Mesenchymal stem cell (in vitro differentiated cells and primary cell): Measurements from ENCODE around the gene CPE.
A peak's percentile ranks its signal among the peaks of the same experiment; 100 is the strongest.

ENCODE experiments used
- DNase-seq: peaks from one replicate; pipeline ENCODE4 v3.0.0-alpha.2; 2013
- H2AFZ ChIP-seq: one replicate; pipeline ENCODE4 v1.6.1; 2013; ENCODE audit warnings: low read depth, mild to moderate bottlenecking, control low read depth, inconsistent platforms, low read length, moderate library complexity
- H2AK5ac ChIP-seq: 2 replicates; pipeline ENCODE4 v1.6.1; 2013; ENCODE audit warnings: low read length, moderate library complexity, mild to moderate bottlenecking, inconsistent platforms; ENCODE audit not compliant: severe bottlenecking
- H2BK120ac ChIP-seq: one replicate; pipeline ENCODE4 v1.6.1; 2013; ENCODE audit warnings: low read depth, mild to moderate bottlenecking, inconsistent platforms, low read length, moderate library complexity
- H2BK12ac ChIP-seq, 2 experiments: one replicate each; pipeline ENCODE4 v1.6.1; 2013; ENCODE audit warnings: inconsistent platforms in 2 of 2, low read length in 2 of 2, mild to moderate bottlenecking in 2 of 2, moderate library complexity in 2 of 2, control low read depth in 1 of 2
- H2BK15ac ChIP-seq: one replicate; pipeline ENCODE4 v1.6.1; 2013; ENCODE audit warnings: mild to moderate bottlenecking, low read depth, inconsistent platforms; ENCODE audit not compliant: poor library complexity, severe bottlenecking
- H2BK5ac ChIP-seq: 2 replicates; pipeline ENCODE4 v1.6.1; 2013; ENCODE audit warnings: low read depth, mild to moderate bottlenecking, low read length, control low read depth, inconsistent platforms; ENCODE audit not compliant: poor library complexity, severe bottlenecking
- H3K14ac ChIP-seq, 2 experiments: one replicate each; pipeline ENCODE4 v1.6.1; 2013; ENCODE audit warnings: inconsistent platforms in 2 of 2, low read length in 2 of 2, control low read depth in 1 of 2, mild to moderate bottlenecking in 1 of 2, moderate library complexity in 1 of 2
- H3K18ac ChIP-seq, 2 experiments: one replicate each; pipeline ENCODE4 v1.6.1; 2013; ENCODE audit warnings: inconsistent platforms in 2 of 2, low read length in 2 of 2, control low read depth in 1 of 2, low read depth in 1 of 2, mild to moderate bottlenecking in 1 of 2
- H3K23ac ChIP-seq, 2 experiments: one replicate each; pipeline ENCODE4 v1.6.1; 2013; ENCODE audit warnings: inconsistent platforms in 2 of 2, low read length in 2 of 2, mild to moderate bottlenecking in 2 of 2, moderate library complexity in 2 of 2, control low read depth in 1 of 2
- H3K27ac ChIP-seq: 2 replicates; pipeline ENCODE4 v1.5.1; 2013; ENCODE audit warnings: mild to moderate bottlenecking, moderate library complexity, low read length, control low read depth, inconsistent platforms; ENCODE audit not compliant: poor library complexity, severe bottlenecking
- H3K27me3 ChIP-seq, 2 experiments: 2 replicates each; pipeline versions ENCODE4 v1.6.1 to v1.7.0; 2013; ENCODE audit warnings: low read length in 2 of 2, mild to moderate bottlenecking in 2 of 2, moderate library complexity in 2 of 2, control low read depth in 1 of 2, inconsistent platforms in 1 of 2; ENCODE audit not compliant: control insufficient read depth in 1 of 2, insufficient read depth in 1 of 2
- H3K36me3 ChIP-seq, 2 experiments: 2 replicates each; pipeline versions ENCODE4 v1.6.1 to v1.7.0; 2013; ENCODE audit warnings: low read length in 2 of 2, control low read depth in 1 of 2, inconsistent platforms in 1 of 2, low read depth in 1 of 2, mild to moderate bottlenecking in 1 of 2; ENCODE audit not compliant: insufficient read depth in 2 of 2, control insufficient read depth in 1 of 2
- H3K4ac ChIP-seq, 2 experiments: one replicate each; pipeline ENCODE4 v1.6.1; 2013; ENCODE audit warnings: inconsistent platforms in 2 of 2, low read length in 2 of 2, mild to moderate bottlenecking in 2 of 2, moderate library complexity in 2 of 2, control low read depth in 1 of 2, low read depth in 1 of 2
- H3K4me1 ChIP-seq: 2 replicates; pipeline ENCODE4 v1.6.1; 2013; ENCODE audit warnings: low read depth, low read length, control low read depth; ENCODE audit not compliant: control insufficient read depth, insufficient read depth
- H3K4me2 ChIP-seq: 2 replicates; pipeline ENCODE4 v1.6.1; 2013; ENCODE audit warnings: low read length, mild to moderate bottlenecking, inconsistent platforms; ENCODE audit not compliant: poor library complexity, severe bottlenecking
- H3K4me3 ChIP-seq, 2 experiments: 2 replicates each; pipeline versions ENCODE4 v1.5.1 to v1.7.0; 2013; ENCODE audit warnings: low read length in 2 of 2, mild to moderate bottlenecking in 2 of 2, control low read depth in 1 of 2, low read depth in 1 of 2; ENCODE audit not compliant: insufficient read depth in 1 of 2
- H3K79me1 ChIP-seq: replicated peaks from 2 replicates; pipeline ENCODE4 v1.6.1; 2013; ENCODE audit warnings: mild to moderate bottlenecking, control low read depth, low read length, inconsistent platforms; ENCODE audit not compliant: poor library complexity, severe bottlenecking
- H3K9ac ChIP-seq: 2 replicates; pipeline ENCODE4 v1.7.0; 2013; ENCODE audit warnings: mild to moderate bottlenecking, low read length, moderate library complexity
- H3K9me3 ChIP-seq: 2 replicates; pipeline ENCODE4 v1.7.0; 2013; ENCODE audit warnings: mild to moderate bottlenecking, low read length; ENCODE audit not compliant: control insufficient read depth
- H4K8ac ChIP-seq: one replicate; pipeline ENCODE4 v1.6.1; 2013; ENCODE audit warnings: inconsistent platforms, mild to moderate bottlenecking, low read length, moderate library complexity
- H4K91ac ChIP-seq: one replicate; pipeline ENCODE4 v1.6.1; 2013; ENCODE audit warnings: mild to moderate bottlenecking, low read length, inconsistent platforms
- WGBS: methylation state at CpG from one replicate; pipeline ENCODE4 v1.1.7; 2013; ENCODE audit warnings: mixed read lengths; 5-methylcytosine and 5-hydroxymethylcytosine counted together

The CPE gene

DNA sequence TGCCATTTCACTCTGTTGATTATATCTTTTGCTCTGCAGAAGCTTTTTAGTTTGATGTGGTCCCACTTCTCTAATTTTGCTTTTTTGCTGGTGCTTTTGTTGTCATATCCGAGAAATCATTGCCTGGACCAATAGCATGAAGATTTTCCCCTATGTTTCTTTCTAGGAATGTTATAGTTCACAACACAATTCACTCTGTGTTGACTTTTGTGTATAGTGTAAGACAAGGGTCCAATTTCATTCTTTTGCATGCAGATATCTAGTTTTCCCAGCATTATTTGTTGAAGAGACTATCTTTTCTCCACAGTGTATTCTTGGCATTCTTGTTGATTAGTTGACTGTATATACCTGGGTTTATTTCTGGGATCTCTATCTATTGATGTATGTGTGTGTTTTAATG is 8.3 kb upstream of the CPE start:
- Histone ChIP-seq H3K9me3 (no peaks in the 10 kb centered on the region), H3K36me3 (no peaks in the 10 kb centered on the region), H3K23ac (no peak overlapping the region), H2AK5ac (no peak overlapping the region), H3K18ac (no peak overlapping the region), H2BK120ac (no peak overlapping the region), H3K79me1 (no peaks in the 10 kb centered on the region), H3K4me2 (no peak overlapping the region), H3K4ac (no peak overlapping the region), H3K4me1 (no peaks in the 10 kb centered on the region), H4K91ac (no peak overlapping the region), H2BK12ac (no peak overlapping the region), H3K27me3 (no peaks in the 10 kb centered on the region), H3K14ac (no peak overlapping the region), H3K9ac (no peak overlapping the region), H3K4me3 (no peak overlapping the region), H2BK5ac (no peak overlapping the region), H3K27ac (no peak overlapping the region), H2BK15ac (no peak overlapping the region), H4K8ac (no peak overlapping the region), H2AFZ (no peak overlapping the region)
- no CpG with 5 or more reads among the region's 1 CpG for WGBS
- no peak for DNase-seq

- no peak overlapping the region for H3K23ac ChIP-seq
- H3K4me3 ChIP-seq = no peak overlapping the region
- no peak overlapping the region for H2BK12ac ChIP-seq
- no peaks in the 10 kb centered on the region for H3K27me3 ChIP-seq
- H3K4ac ChIP-seq = no peak overlapping the region
- H3K4me1 ChIP-seq = no peaks in the 10 kb centered on the region
- H3K14ac ChIP-seq = no peak overlapping the region
- 71% methylated on average over 1 of the region's 2 CpGs for WGBS
- no peaks in the 10 kb centered on the region for H3K36me3 ChIP-seq
- H2BK5ac ChIP-seq = no peak overlapping the region
- no peak overlapping the region for H2BK15ac ChIP-seq
- no peaks in the 10 kb centered on the region for H3K9me3 ChIP-seq
- no peak overlapping the region for H4K8ac ChIP-seq
- H4K91ac ChIP-seq = no peak overlapping the region
- H2AFZ ChIP-seq = no peak overlapping the region
- H2BK120ac ChIP-seq = no peak overlapping the region
- no peak overlapping the region for H2AK5ac ChIP-seq
- no peak overlapping the region for H3K9ac ChIP-seq
- H3K4me2 ChIP-seq = no peak overlapping the region
- H3K18ac ChIP-seq = no peak overlapping the region
- no peak overlapping the region for H3K27ac ChIP-seq
- DNase-seq = no peak
- no peaks in the 10 kb centered on the region for H3K79me1 ChIP-seq
These were observed 3.3 kb upstream of the CPE start for GRCh38 chr4:165375465-165375864.

- H3K23ac ChIP-seq = no peak overlapping the region
- no peak overlapping the region for H3K14ac ChIP-seq
- H3K18ac ChIP-seq = no peak overlapping the region
- peak overlapping the region; percentile 86 for H3K9ac ChIP-seq
- H3K27me3 ChIP-seq = no peaks in the 10 kb centered on the region
- peak overlapping the region; percentile 60 for H3K4me2 ChIP-seq
- H2BK5ac ChIP-seq = no peak overlapping the region
- H3K9me3 ChIP-seq = no peaks in the 10 kb centered on the region
- no peak overlapping the region for H2BK15ac ChIP-seq
- no peaks in the 10 kb centered on the region for H3K36me3 ChIP-seq
- H3K4ac ChIP-seq = no peak overlapping the region
- no peaks in the 10 kb centered on the region for H3K4me1 ChIP-seq
- no peak overlapping the region for H2BK12ac ChIP-seq
- WGBS = 100% methylated on average over 1 of the region's 1 CpG
- no peak for DNase-seq
- no peak overlapping the region for H4K91ac ChIP-seq
- no peak overlapping the region for H2AK5ac ChIP-seq
- no peak overlapping the region for H4K8ac ChIP-seq
- H3K79me1 ChIP-seq = peaks cover 4% of the 10 kb centered on the region
- H2AFZ ChIP-seq = no peak overlapping the region
- H2BK120ac ChIP-seq = no peak overlapping the region
- peak overlapping the region; percentile 80 for H3K27ac ChIP-seq
- peak overlapping the region; percentile 77 to 80 for H3K4me3 ChIP-seq
These were observed 437 bp upstream of the CPE start for GRCh38 chr4:165378398-165378744.

GRCh38 chr4:165379678-165380064 is 863 bp downstream of the CPE start:
- no peak overlapping the region for H3K23ac ChIP-seq
- H3K9ac ChIP-seq = peak overlapping the region; percentile 86
- H3K27me3 ChIP-seq = no peaks in the 10 kb centered on the region
- WGBS = 27% methylated on average over 8 of the region's 11 CpGs
- DNase-seq = peak; percentile 43
- H4K8ac ChIP-seq = no peak overlapping the region
- H2BK12ac ChIP-seq = no peak overlapping the region
- peak overlapping the region; percentile 60 for H3K4me2 ChIP-seq
- H3K9me3 ChIP-seq = no peaks in the 10 kb centered on the region
- no peak overlapping the region for H2BK5ac ChIP-seq
- no peaks in the 10 kb centered on the region for H3K36me3 ChIP-seq
- H2AFZ ChIP-seq = no peak overlapping the region
- H3K4ac ChIP-seq = no peak overlapping the region
- H2BK15ac ChIP-seq = no peak overlapping the region
- no peak overlapping the region for H4K91ac ChIP-seq
- H2AK5ac ChIP-seq = no peak overlapping the region
- peak overlapping the region; percentile 77 to 80 for H3K4me3 ChIP-seq
- no peak overlapping the region for H3K14ac ChIP-seq
- H3K27ac ChIP-seq = no peak overlapping the region
- peaks cover 3% of the 10 kb centered on the region for H3K4me1 ChIP-seq
- H3K18ac ChIP-seq = no peak overlapping the region
- H3K79me1 ChIP-seq = peaks cover 7% of the 10 kb centered on the region
- peak overlapping the region; percentile 54 for H2BK120ac ChIP-seq
